ENCODE data around the gene DDAH1. TPM values are rescaled to one million over a fixed set of nuclear protein-coding genes. Genes with fewer than 3 reads are reported as not detected.

DDAH1 gene
- total RNA-seq, 6 experiments from 2014 or later: 54.9 to 94.9 (median 66.2) TPM

GRCh38 chr1:85411567-85412305 is 53.2 kb downstream of the DDAH1 start:
- no peak overlapping the region for H3K27ac ChIP-seq
- H3K9me3 ChIP-seq: no peaks in the 10 kb centered on the region
- TF ChIP-seq POLR2A (IDR thresholded peaks at IDR 0.05): no peak
- TF ChIP-seq, protein P1, sequence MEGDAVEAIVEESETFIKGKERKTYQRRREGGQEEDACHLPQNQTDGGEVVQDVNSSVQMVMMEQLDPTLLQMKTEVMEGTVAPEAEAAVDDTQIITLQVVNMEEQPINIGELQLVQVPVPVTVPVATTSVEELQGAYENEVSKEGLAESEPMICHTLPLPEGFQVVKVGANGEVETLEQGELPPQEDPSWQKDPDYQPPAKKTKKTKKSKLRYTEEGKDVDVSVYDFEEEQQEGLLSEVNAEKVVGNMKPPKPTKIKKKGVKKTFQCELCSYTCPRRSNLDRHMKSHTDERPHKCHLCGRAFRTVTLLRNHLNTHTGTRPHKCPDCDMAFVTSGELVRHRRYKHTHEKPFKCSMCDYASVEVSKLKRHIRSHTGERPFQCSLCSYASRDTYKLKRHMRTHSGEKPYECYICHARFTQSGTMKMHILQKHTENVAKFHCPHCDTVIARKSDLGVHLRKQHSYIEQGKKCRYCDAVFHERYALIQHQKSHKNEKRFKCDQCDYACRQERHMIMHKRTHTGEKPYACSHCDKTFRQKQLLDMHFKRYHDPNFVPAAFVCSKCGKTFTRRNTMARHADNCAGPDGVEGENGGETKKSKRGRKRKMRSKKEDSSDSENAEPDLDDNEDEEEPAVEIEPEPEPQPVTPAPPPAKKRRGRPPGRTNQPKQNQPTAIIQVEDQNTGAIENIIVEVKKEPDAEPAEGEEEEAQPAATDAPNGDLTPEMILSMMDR (IDR thresholded peaks at IDR 0.05): no peak
- DNase-seq: no peak
- intact Hi-C loops (cut with DNase I): no loop called here
- WGBS (ENCODE audit: insufficient coverage, low coverage, low lambda C conversion rate, missing lambda C conversion rate): 83% methylated on average over 5 of the region's 5 CpGs
- ATAC-seq: no peak
- peaks cover 0 to 13% (median 6%) of the 10 kb centered on the region in 4 donors for H3K4me1 ChIP-seq
- no peaks in the 10 kb centered on the region for H3K36me3 ChIP-seq
- H3K4me3 ChIP-seq: no peak overlapping the region
- H3K27me3 ChIP-seq: no peaks in the 10 kb centered on the region

GRCh38 chr1:85409516-85409915 is 55.4 kb downstream of the DDAH1 start:
- ATAC-seq (no peak), DNase-seq (no peak)
- no peaks in the 10 kb centered on the region for H3K27me3 ChIP-seq
- TF ChIP-seq, protein P1 (IDR thresholded peaks at IDR 0.05): no peak
- no peak for TF ChIP-seq POLR2A (IDR thresholded peaks at IDR 0.05)
- intact Hi-C loops (cut with DNase I): no loop called here
- H3K4me3 ChIP-seq: no peak overlapping the region
- no peaks in the 10 kb centered on the region for H3K9me3 ChIP-seq
- no peak overlapping the region for H3K27ac ChIP-seq
- WGBS (ENCODE audit: insufficient coverage, low coverage, low lambda C conversion rate, missing lambda C conversion rate): 74% methylated on average over 3 of the region's 3 CpGs
- peaks cover 0 to 30% (median 13%) of the 10 kb centered on the region in 4 donors for H3K4me1 ChIP-seq
- no peaks in the 10 kb centered on the region for H3K36me3 ChIP-seq

DNA sequence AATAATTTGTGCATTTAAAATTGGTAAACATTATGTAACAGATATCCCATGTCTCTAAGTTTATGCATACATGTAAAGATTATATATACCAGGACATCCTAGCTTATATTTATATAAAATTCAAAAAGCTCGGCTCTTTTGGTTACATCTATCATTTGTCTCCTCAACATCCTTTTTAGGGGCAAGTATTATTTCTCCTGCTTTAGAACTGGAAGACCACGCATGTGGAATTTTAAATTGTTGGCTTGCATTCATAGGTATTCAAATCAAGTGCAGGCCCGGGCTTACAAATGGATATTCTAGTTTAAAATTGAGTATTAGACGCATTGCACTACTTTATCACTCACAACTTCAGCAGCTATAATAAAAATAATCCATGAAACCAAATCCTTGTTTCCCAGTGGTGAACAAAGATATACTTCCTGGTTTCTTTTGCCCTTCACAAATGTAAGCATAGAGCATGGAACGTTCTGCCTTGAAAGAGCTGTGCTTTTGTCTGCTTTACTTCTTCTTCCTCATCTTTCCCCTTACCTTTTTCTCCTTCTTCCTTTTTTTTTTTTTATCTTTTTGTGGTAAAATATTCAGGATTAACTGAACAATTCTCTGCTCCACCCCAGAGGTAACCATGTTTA is 57.1 kb downstream of the DDAH1 start:
- DNase-seq: no peak
- peak overlapping the region; percentile 67 to 79 (median 75) for H3K27ac ChIP-seq
- H3K36me3 ChIP-seq: no peaks in the 10 kb centered on the region
- H3K9me3 ChIP-seq: no peaks in the 10 kb centered on the region
- ATAC-seq: peak in 2 of 4 donors; percentile 15 to 33
- peaks cover 0 to 46% (median 15%) of the 10 kb centered on the region in 4 donors for H3K4me1 ChIP-seq
- H3K27me3 ChIP-seq: no peaks in the 10 kb centered on the region
- intact Hi-C loops (cut with DNase I): no loop called here
- no peak for TF ChIP-seq POLR2A (IDR thresholded peaks at IDR 0.05)
- TF ChIP-seq, protein P1 (IDR thresholded peaks at IDR 0.05): no peak
- peak overlapping the region; percentile 18 to 38 (median 33) for H3K4me3 ChIP-seq
- WGBS (ENCODE audit: insufficient coverage, low coverage, low lambda C conversion rate, missing lambda C conversion rate): 39% methylated on average over 5 of the region's 5 CpGs

- Histone ChIP-seq H3K4me3 (peak overlapping the region; percentile 18 to 38 (median 33)), H3K36me3 (no peaks in the 10 kb centered on the region), H3K27me3 (no peaks in the 10 kb centered on the region), H3K9me3 (no peaks in the 10 kb centered on the region), H3K4me1 (peaks cover 0 to 46% (median 15%) of the 10 kb centered on the region in 4 donors), H3K27ac (peak overlapping the region; percentile 67 to 79 (median 75))
- DNase-seq (peak in 1 of 3 donors; percentile 72), ATAC-seq (peak; percentile 90 to 97 (median 94))
- WGBS (ENCODE audit: insufficient coverage, low coverage, low lambda C conversion rate, missing lambda C conversion rate): 17% methylated on average over 3 of the region's 3 CpGs
- no peak for TF ChIP-seq POLR2A (IDR thresholded peaks at IDR 0.05)
- intact Hi-C loops (cut with DNase I): no loop called here
Observed at GRCh38 chr1:85406887-85407533, 57.9 kb downstream of the DDAH1 start.
